SK-N-SH treated with all-trans-retinoic acid at 6 μM for 48 hours (cell line): ENCODE results near the gene FTO.

Experiments used
- ATAC-seq: fragments of 200-7000 bp; cut with Tn5 transposase; 3 replicates; pipeline ENCODE4 v1.9.1; 2020; ENCODE audit warnings: mild to moderate bottlenecking, moderate library complexity
- ARNTL ChIP-seq: fragments of 450-650 bp; formaldehyde crosslinking; IDR thresholded peaks from 2 replicates; pipeline ENCODE4 v1.5.0; 2020; ENCODE audit warnings: low read depth, mild to moderate bottlenecking, moderate library complexity, borderline replicate concordance
- BACH2 ChIP-seq: fragments of 250-450 bp; sonication (Bioruptor Pico); IDR thresholded peaks from 2 replicates; pipeline ENCODE4 v1.9.0; 2021; ENCODE audit warnings: mild to moderate bottlenecking, borderline replicate concordance
- CSDC2 ChIP-seq: fragments of 250-450 bp; sonication (Bioruptor Pico); IDR thresholded peaks from 2 replicates; pipeline ENCODE4 v1.5.0; 2020; ENCODE audit warnings: mild to moderate bottlenecking, moderate library complexity
- ESRRG ChIP-seq: fragments of 250-450 bp; sonication (Bioruptor Pico); IDR thresholded peaks from 2 replicates; pipeline ENCODE4 v1.6.1; 2021; ENCODE audit warnings: mild to moderate bottlenecking
- GLIS3 ChIP-seq: fragments of 250-450 bp; sonication (Bioruptor Pico); IDR thresholded peaks from 2 replicates; pipeline ENCODE4 v1.5.0; 2020; ENCODE audit warnings: mild to moderate bottlenecking, moderate library complexity
- ISL1 ChIP-seq: fragments of 250-450 bp; sonication (Bioruptor Pico); IDR thresholded peaks from 2 replicates; pipeline ENCODE4 v2.1.2; 2022; ENCODE audit warnings: mild to moderate bottlenecking, moderate library complexity
- OSR1 ChIP-seq: fragments of 250-450 bp; sonication (Bioruptor Pico); IDR thresholded peaks from 2 replicates; pipeline ENCODE4 v1.8.0; 2022; ENCODE audit warnings: moderate library complexity, mild to moderate bottlenecking, inconsistent platforms
- PPARA ChIP-seq: fragments of 250-450 bp; sonication (Bioruptor Pico); IDR thresholded peaks from 2 replicates; pipeline ENCODE4 v1.5.0; 2020; ENCODE audit warnings: mild to moderate bottlenecking, borderline replicate concordance
- RARB ChIP-seq: fragments of 250-450 bp; sonication (Bioruptor Pico); IDR thresholded peaks from 2 replicates; pipeline ENCODE4 v1.8.0; 2021; ENCODE audit warnings: mild to moderate bottlenecking, moderate library complexity
- SNAI2 ChIP-seq: fragments of 250-450 bp; sonication (Bioruptor Pico); IDR thresholded peaks from 2 replicates; pipeline ENCODE4 v1.5.0; 2020; ENCODE audit warnings: mild to moderate bottlenecking, moderate library complexity
- TCF4 ChIP-seq: fragments of 250-450 bp; sonication (Bioruptor Pico); IDR thresholded peaks from 2 replicates; pipeline ENCODE4 v1.8.0; 2021; ENCODE audit warnings: mild to moderate bottlenecking, moderate library complexity, borderline replicate concordance
- TOX ChIP-seq: fragments of 250-450 bp; sonication (Bioruptor Pico); IDR thresholded peaks from 2 replicates; pipeline ENCODE4 v1.8.0; 2021; ENCODE audit warnings: mild to moderate bottlenecking, moderate library complexity, borderline replicate concordance
- ZC3H10 ChIP-seq: fragments of 250-450 bp; sonication (Bioruptor Pico); IDR thresholded peaks from 2 replicates; pipeline ENCODE4 v1.5.1; 2021; ENCODE audit warnings: mild to moderate bottlenecking, moderate library complexity
- ZFP3 ChIP-seq: fragments of 250-450 bp; sonication (Bioruptor Pico); IDR thresholded peaks from 2 replicates; pipeline ENCODE4 v1.5.0; 2020; ENCODE audit warnings: mild to moderate bottlenecking, moderate library complexity
- ZFP30 ChIP-seq: fragments of 450-650 bp; formaldehyde crosslinking; IDR thresholded peaks from 2 replicates; pipeline ENCODE4 v1.5.0; 2022; ENCODE audit warnings: mild to moderate bottlenecking, moderate library complexity
- ZNF8 ChIP-seq: fragments of 450-650 bp; formaldehyde crosslinking; IDR thresholded peaks from 2 replicates; pipeline ENCODE4 v1.5.0; 2020; ENCODE audit warnings: mild to moderate bottlenecking, moderate library complexity
- TF ChIP-seq, protein P1 (sequence below): fragments of 250-450 bp; sonication (Bioruptor Pico); IDR thresholded peaks from 2 replicates; pipeline ENCODE4 v1.8.0; 2020; ENCODE audit warnings: mild to moderate bottlenecking, moderate library complexity, borderline replicate concordance
- TF ChIP-seq, protein P2 (sequence below): fragments of 250-450 bp; sonication (Bioruptor Pico); IDR thresholded peaks from 2 replicates; pipeline ENCODE4 v1.5.1; 2020; ENCODE audit warnings: low read depth, mild to moderate bottlenecking, moderate library complexity
- TF ChIP-seq, protein P3 (sequence below): fragments of 250-450 bp; sonication (Bioruptor Pico); IDR thresholded peaks from 2 replicates; pipeline ENCODE4 v1.8.0; 2021; ENCODE audit warnings: low read depth, mild to moderate bottlenecking, moderate library complexity, borderline replicate concordance
- TF ChIP-seq, protein P4 (sequence below): fragments of 250-450 bp; sonication (Bioruptor Pico); IDR thresholded peaks from 2 replicates; pipeline ENCODE4 v1.5.0; 2020; ENCODE audit warnings: mild to moderate bottlenecking, moderate library complexity

The FTO gene

DNA sequence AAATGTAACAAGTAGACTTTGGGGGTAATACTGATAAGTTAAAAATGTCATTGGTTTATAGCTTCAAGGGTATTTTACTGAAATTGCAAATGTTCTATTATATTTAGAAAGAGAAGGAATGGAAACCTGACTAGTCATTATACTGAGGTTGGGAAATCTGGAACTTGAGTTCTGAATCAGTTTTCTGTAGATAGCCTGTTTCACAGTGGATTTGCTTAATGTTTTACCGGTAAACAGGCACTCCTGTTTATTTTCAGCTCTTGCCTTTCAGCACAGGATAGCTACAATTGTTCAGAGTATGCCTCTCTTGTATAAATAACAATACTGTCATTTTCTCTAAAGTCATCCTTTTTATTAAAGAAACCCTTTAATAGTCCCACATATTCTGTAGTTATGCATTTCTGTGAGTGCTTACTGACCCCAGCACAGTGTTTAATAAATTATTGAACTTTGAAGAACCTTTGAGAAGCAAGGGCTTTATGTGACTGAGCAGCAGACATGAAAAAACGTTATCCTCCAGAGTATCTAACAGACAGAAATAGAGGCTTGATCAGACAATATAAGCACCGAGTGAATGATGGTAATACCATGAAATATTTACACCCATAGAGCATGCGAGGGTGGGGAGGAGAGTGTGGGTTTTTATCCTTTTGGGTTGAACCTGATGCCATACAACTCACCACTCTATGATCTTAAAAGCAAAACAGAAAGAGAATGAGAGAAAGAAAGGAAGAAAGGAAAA lies 58.2 kb downstream of the FTO start:
- ATAC-seq, result no peak
- TF ChIP-seq, protein P1, sequence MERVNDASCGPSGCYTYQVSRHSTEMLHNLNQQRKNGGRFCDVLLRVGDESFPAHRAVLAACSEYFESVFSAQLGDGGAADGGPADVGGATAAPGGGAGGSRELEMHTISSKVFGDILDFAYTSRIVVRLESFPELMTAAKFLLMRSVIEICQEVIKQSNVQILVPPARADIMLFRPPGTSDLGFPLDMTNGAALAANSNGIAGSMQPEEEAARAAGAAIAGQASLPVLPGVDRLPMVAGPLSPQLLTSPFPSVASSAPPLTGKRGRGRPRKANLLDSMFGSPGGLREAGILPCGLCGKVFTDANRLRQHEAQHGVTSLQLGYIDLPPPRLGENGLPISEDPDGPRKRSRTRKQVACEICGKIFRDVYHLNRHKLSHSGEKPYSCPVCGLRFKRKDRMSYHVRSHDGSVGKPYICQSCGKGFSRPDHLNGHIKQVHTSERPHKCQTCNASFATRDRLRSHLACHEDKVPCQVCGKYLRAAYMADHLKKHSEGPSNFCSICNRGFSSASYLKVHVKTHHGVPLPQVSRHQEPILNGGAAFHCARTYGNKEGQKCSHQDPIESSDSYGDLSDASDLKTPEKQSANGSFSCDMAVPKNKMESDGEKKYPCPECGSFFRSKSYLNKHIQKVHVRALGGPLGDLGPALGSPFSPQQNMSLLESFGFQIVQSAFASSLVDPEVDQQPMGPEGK, result no peak
- no peak for TF ChIP-seq ZFP3 (CRISPR knock-in tag)
- no peak for TF ChIP-seq PPARA (CRISPR knock-in tag)
- TF ChIP-seq ARNTL (CRISPR knock-in tag), result no peak
- TF ChIP-seq, all 23 proteins: peak for 0

DNA sequence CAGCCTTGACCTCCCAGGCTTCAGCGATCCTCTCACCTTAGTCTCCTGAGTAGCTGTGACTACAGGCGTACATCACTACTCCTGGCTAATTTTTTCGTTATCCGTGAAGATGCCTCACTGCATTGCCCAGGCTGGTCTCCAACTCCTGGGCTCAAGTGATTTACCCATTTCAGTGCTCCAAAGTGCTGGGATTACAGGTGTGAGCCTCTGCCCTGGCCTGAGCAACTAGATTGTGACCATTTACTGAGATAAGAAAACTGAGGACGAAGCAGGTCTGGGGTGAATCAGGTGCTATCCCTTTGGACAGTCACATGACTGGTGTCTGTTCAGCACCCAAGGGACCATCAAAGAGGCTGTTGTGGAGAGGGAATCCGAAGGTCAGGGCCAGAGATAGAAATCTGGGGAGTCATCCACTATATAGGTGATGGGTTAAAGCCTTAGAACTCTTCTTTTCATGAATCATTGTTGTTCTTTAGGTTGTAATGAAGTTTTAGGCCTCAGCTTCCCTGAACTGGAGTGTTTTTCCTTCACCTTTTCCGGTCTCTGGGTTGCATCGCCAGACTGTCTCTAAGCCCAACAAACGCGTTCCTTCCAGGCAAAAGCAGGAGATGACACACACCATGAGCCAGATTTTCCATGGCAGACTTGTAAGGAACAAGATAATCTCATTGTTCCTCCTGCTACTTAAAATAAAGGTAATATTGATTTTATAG lies 62.5 kb downstream of the FTO start:
- ATAC-seq, result no peak
- TF ChIP-seq CSDC2 (CRISPR knock-in tag) (no peak), ISL1 (CRISPR knock-in tag) (no peak), GLIS3 (CRISPR knock-in tag) (no peak), ARNTL (CRISPR knock-in tag) (no peak), TCF4 (CRISPR knock-in tag) (no peak), ZNF8 (no peak), BACH2 (no peak), RARB (CRISPR knock-in tag) (no peak), ZC3H10 (no peak), OSR1 (no peak), ZFP3 (CRISPR knock-in tag) (no peak)
- TF ChIP-seq, protein P2, sequence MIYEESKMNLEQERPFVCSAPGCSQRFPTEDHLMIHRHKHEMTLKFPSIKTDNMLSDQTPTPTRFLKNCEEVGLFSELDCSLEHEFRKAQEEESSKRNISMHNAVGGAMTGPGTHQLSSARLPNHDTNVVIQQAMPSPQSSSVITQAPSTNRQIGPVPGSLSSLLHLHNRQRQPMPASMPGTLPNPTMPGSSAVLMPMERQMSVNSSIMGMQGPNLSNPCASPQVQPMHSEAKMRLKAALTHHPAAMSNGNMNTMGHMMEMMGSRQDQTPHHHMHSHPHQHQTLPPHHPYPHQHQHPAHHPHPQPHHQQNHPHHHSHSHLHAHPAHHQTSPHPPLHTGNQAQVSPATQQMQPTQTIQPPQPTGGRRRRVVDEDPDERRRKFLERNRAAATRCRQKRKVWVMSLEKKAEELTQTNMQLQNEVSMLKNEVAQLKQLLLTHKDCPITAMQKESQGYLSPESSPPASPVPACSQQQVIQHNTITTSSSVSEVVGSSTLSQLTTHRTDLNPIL, result no peak

DNA sequence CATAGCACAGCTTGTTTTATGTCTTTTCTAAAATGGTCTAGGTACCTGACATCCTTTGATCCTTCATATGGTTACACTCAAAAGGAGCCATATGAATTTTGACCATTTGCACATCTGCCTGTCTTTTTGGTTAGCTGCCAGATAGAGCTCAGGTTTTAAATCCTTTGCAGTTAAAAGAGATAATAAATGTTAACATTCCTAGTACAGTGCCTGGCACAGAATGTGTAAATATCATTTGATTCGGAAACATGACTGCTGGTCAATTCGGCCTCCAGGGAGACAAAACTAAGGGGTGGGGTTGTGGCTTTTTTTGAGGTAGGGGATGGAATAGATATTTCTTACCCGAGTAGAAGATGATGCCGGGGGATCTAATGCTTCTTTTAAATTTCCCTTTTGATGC lies 64.2 kb downstream of the FTO start:
- TF ChIP-seq ARNTL (CRISPR knock-in tag), result no peak
- no peak for TF ChIP-seq RARB (CRISPR knock-in tag)
- no peak for TF ChIP-seq ZFP3 (CRISPR knock-in tag)
- TF ChIP-seq ZFP30 (CRISPR knock-in tag), result no peak
- TF ChIP-seq, protein P1, result no peak
- no peak for TF ChIP-seq ISL1 (CRISPR knock-in tag)
- TF ChIP-seq, protein P3, sequence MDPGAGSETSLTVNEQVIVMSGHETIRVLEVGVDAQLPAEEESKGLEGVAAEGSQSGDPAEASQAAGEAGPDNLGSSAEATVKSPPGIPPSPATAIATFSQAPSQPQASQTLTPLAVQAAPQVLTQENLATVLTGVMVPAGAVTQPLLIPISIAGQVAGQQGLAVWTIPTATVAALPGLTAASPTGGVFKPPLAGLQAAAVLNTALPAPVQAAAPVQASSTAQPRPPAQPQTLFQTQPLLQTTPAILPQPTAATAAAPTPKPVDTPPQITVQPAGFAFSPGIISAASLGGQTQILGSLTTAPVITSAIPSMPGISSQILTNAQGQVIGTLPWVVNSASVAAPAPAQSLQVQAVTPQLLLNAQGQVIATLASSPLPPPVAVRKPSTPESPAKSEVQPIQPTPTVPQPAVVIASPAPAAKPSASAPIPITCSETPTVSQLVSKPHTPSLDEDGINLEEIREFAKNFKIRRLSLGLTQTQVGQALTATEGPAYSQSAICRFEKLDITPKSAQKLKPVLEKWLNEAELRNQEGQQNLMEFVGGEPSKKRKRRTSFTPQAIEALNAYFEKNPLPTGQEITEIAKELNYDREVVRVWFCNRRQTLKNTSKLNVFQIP (CRISPR knock-in tag), result no peak
- no peak for TF ChIP-seq ESRRG
- TF ChIP-seq OSR1, result no peak
- no peak for TF ChIP-seq PPARA (CRISPR knock-in tag)
- TF ChIP-seq, protein P4, sequence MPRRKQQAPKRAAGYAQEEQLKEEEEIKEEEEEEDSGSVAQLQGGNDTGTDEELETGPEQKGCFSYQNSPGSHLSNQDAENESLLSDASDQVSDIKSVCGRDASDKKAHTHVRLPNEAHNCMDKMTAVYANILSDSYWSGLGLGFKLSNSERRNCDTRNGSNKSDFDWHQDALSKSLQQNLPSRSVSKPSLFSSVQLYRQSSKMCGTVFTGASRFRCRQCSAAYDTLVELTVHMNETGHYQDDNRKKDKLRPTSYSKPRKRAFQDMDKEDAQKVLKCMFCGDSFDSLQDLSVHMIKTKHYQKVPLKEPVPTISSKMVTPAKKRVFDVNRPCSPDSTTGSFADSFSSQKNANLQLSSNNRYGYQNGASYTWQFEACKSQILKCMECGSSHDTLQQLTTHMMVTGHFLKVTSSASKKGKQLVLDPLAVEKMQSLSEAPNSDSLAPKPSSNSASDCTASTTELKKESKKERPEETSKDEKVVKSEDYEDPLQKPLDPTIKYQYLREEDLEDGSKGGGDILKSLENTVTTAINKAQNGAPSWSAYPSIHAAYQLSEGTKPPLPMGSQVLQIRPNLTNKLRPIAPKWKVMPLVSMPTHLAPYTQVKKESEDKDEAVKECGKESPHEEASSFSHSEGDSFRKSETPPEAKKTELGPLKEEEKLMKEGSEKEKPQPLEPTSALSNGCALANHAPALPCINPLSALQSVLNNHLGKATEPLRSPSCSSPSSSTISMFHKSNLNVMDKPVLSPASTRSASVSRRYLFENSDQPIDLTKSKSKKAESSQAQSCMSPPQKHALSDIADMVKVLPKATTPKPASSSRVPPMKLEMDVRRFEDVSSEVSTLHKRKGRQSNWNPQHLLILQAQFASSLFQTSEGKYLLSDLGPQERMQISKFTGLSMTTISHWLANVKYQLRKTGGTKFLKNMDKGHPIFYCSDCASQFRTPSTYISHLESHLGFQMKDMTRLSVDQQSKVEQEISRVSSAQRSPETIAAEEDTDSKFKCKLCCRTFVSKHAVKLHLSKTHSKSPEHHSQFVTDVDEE (CRISPR knock-in tag), result no peak
- no peak for TF ChIP-seq ZNF8
- TF ChIP-seq BACH2, result no peak
- TF ChIP-seq CSDC2 (CRISPR knock-in tag), result no peak
- TF ChIP-seq SNAI2 (CRISPR knock-in tag), result no peak
- TF ChIP-seq ZC3H10, result no peak
- TF ChIP-seq, protein P2, result no peak
- TF ChIP-seq TOX (CRISPR knock-in tag), result no peak
- no peak for TF ChIP-seq GLIS3 (CRISPR knock-in tag)
- no peak; the same call in 2 of the 3 replicates for ATAC-seq
